HCT116 (cell line): ENCODE results near the gene TFF3. TPM values are rescaled to one million over a fixed set of nuclear protein-coding genes. Genes with fewer than 3 reads are reported as not detected.

Experiments
- ATAC-seq: fragments of 200-7000 bp; cut with Tn5 transposase; 2 replicates; pipeline ENCODE4 v1.9.1; 2020; ENCODE audit warnings: mild to moderate bottlenecking, moderate library complexity
- BruUV-seq: library from RNA; stranded (reverse); fragments of 400-500 nt; replicated peaks from 2 replicates; lab custom pipeline; 2021; lab: Mats Ljungman, UMichigan
- CTCF ChIA-PET: fragments of 300-600 bp; sonication (Branson Sonifier 250); formaldehyde crosslinking; loops from one replicate; lab custom pipeline; 2021; ENCODE audit warnings: antibody characterized with exemption; lab: Charles Lee
- POLR2A ChIA-PET: fragments of 300-600, 350-600 bp; sonication (Branson Sonifier 250); formaldehyde crosslinking; loops from one replicate; lab custom pipeline; 2021; ENCODE audit warnings: antibody characterized with exemption; lab: Charles Lee
- RAD21 ChIA-PET, 2 experiments: fragments of 300-600 bp; sonication (Branson Sonifier 250); formaldehyde crosslinking; loops; one replicate each; lab custom pipeline; 2023; ENCODE audit warnings: low total read pairs in 2 of 2; ENCODE audit not compliant: uncharacterized antibody in 2 of 2, unreplicated experiment in 2 of 2, low non-redundant PET in 1 of 2; lab: Charles Lee
- DNase-seq: peaks from one replicate; pipeline ENCODE4 v3.0.0-alpha.2; 2010; ENCODE audit warnings: low read depth, low spot score
- H2AFZ ChIP-seq: fragments of 200-600 bp; shearing (Covaris generic), sonication (generic); 2 replicates; pipeline ENCODE4 v1.6.1; 2017; ENCODE audit warnings: low read depth, mixed run types, mixed read lengths, antibody characterized with exemption, low read length; ENCODE audit not compliant: poor library complexity, severe bottlenecking
- H3K27ac ChIP-seq: 2 replicates; pipeline ENCODE4 v1.5.1; 2012; ENCODE audit warnings: low read depth, low read length
- H3K27me3 ChIP-seq: fragments of 200-600 bp; sonication (generic); 2 replicates; pipeline ENCODE4 v1.6.1; 2016; ENCODE audit warnings: mixed run types, low read length, mixed read lengths; ENCODE audit not compliant: insufficient read depth
- H3K36me3 ChIP-seq, 2 experiments: fragments of 200-500 bp in 1 of 2; fragments of 200-600 bp in 1 of 2; sonication (Bioruptor generic) in 1 of 2; sonication (generic) in 1 of 2; 2 replicates each; pipeline versions ENCODE4 v1.5.1 to v1.6.1; 2014 to 2016; ENCODE audit warnings: low read length in 2 of 2, inconsistent platforms in 1 of 2, mixed read lengths in 1 of 2, mixed run types in 1 of 2; ENCODE audit not compliant: insufficient read depth in 2 of 2, control insufficient read depth in 1 of 2
- H3K4me1 ChIP-seq, 2 experiments: fragments of 200-600 bp in 1 of 2; sonication (generic) in 1 of 2; 2 replicates each; pipeline versions ENCODE4 v1.5.1 to v1.6.1; 2012 to 2017; ENCODE audit warnings: low read length in 2 of 2, inconsistent platforms in 1 of 2, mild to moderate bottlenecking in 1 of 2, mixed read lengths in 1 of 2, mixed run types in 1 of 2, moderate library complexity in 1 of 2; ENCODE audit not compliant: insufficient read depth in 2 of 2, control insufficient read depth in 1 of 2
- H3K4me2 ChIP-seq: fragments of 200-600 bp; sonication (generic); 2 replicates; pipeline ENCODE4 v1.6.1; 2017; ENCODE audit warnings: mixed run types, low read length, mixed read lengths
- H3K4me3 ChIP-seq, 2 experiments: fragments of 200-600 bp in 1 of 2; sonication (generic) in 1 of 2; replicated peaks in 1 of 2; 2 replicates each; pipeline ENCODE4 v1.5.1; 2011 to 2016; ENCODE audit warnings: low read length in 2 of 2, control low read depth in 1 of 2, low read depth in 1 of 2, mild to moderate bottlenecking in 1 of 2, mixed read lengths in 1 of 2, mixed run types in 1 of 2
- H3K79me2 ChIP-seq: fragments of 200-600 bp; sonication (generic); 2 replicates; pipeline ENCODE4 v1.6.1; 2017; ENCODE audit warnings: mild to moderate bottlenecking, mixed run types, low read length, moderate library complexity, mixed read lengths; ENCODE audit not compliant: insufficient read depth
- H3K9ac ChIP-seq: fragments of 200-600 bp; sonication (generic); 2 replicates; pipeline ENCODE4 v1.6.1; 2016; ENCODE audit warnings: low read length, mixed read lengths
- H3K9me2 ChIP-seq: fragments of 200-600 bp; sonication (generic), shearing (Covaris generic); 2 replicates; pipeline ENCODE4 v1.6.1; 2017; ENCODE audit warnings: mixed run types, mild to moderate bottlenecking, moderate library complexity; ENCODE audit not compliant: insufficient read depth
- H3K9me3 ChIP-seq, 2 experiments: fragments of 200-500 bp in 1 of 2; fragments of 200-600 bp in 1 of 2; sonication (Bioruptor generic) in 1 of 2; sonication (generic) in 1 of 2; 2 replicates each; pipeline ENCODE4 v1.6.1; 2014 to 2017; ENCODE audit warnings: low read length in 2 of 2, mixed read lengths in 2 of 2, inconsistent platforms in 1 of 2, low read depth in 1 of 2, mild to moderate bottlenecking in 1 of 2, mixed run types in 1 of 2, moderate library complexity in 1 of 2; ENCODE audit not compliant: control insufficient read depth in 1 of 2, insufficient read depth in 1 of 2
- H4K20me1 ChIP-seq: fragments of 200-600 bp; sonication (generic), shearing (Covaris generic); 2 replicates; pipeline ENCODE4 v1.6.1; 2017; ENCODE audit warnings: mixed run types, mild to moderate bottlenecking, moderate library complexity; ENCODE audit not compliant: insufficient read depth
- ATF3 ChIP-seq: IDR thresholded peaks from 2 replicates; pipeline ENCODE4 v1.6.1; 2012
- CEBPB ChIP-seq: IDR thresholded peaks from 2 replicates; pipeline ENCODE4 v1.6.1; 2012; ENCODE audit warnings: low read depth
- FOSL1 ChIP-seq: IDR thresholded peaks from 2 replicates; pipeline ENCODE4 v1.6.1; 2012; ENCODE audit warnings: low read depth
- MAX ChIP-seq: IDR thresholded peaks from 2 replicates; pipeline ENCODE4 v1.6.1; 2012
- POLR2A ChIP-seq: IDR thresholded peaks from 2 replicates; pipeline ENCODE4 v1.7.0; 2011; ENCODE audit warnings: borderline replicate concordance; ENCODE audit not compliant: insufficient read depth, insufficient read length; ENCODE audit errors: extremely low read depth
- TCF7L2 ChIP-seq: IDR thresholded peaks from 2 replicates; pipeline ENCODE4 v1.7.0; 2011; ENCODE audit warnings: borderline replicate concordance, inconsistent platforms; ENCODE audit not compliant: insufficient read depth, insufficient read length; ENCODE audit errors: extremely low read depth
- YY1 ChIP-seq: IDR thresholded peaks from 2 replicates; pipeline ENCODE4 v1.6.1; 2011; ENCODE audit warnings: low read length, low read depth, moderate library complexity, mild to moderate bottlenecking; ENCODE audit not compliant: insufficient replicate concordance; ENCODE audit errors: extremely low read depth
- ZBTB33 ChIP-seq: IDR thresholded peaks from 2 replicates; pipeline ENCODE4 v1.6.1; 2011; ENCODE audit warnings: mild to moderate bottlenecking, low read length, moderate library complexity; ENCODE audit not compliant: insufficient replicate concordance; ENCODE audit errors: extremely low read depth
- ZFX ChIP-seq: fragments of 450-650 bp; IDR thresholded peaks from 2 replicates; pipeline ENCODE4 v1.6.1; 2017
- ZNF274 ChIP-seq: fragments of 200-500 bp; sonication (Bioruptor generic); IDR thresholded peaks from 2 replicates; pipeline ENCODE4 v1.6.1; 2014; ENCODE audit warnings: mild to moderate bottlenecking, low read depth, low read length, inconsistent platforms
- intact Hi-C: fragments of 100-400 bp; cut with micrococcal nuclease; formaldehyde crosslinking; loops from 2 replicates; pipeline ENCODE4 v1.10.0; 2022
- total RNA-seq: library from RNA; stranded (reverse); gene quantifications from one replicate; pipeline ENCODE4 v1.2.1, GENCODE V29; 2021; ENCODE audit not compliant: unreplicated experiment

TFF3 gene
- total RNA-seq, 1 experiment from 2014 or later: 0.22 TPM

- no peak for TF ChIP-seq ATF3
- no peak for TF ChIP-seq ZFX
- TF ChIP-seq POLR2A: no peak
- TF ChIP-seq CEBPB: no peak
- TF ChIP-seq TCF7L2: no peak
- TF ChIP-seq YY1: no peak
- no peak for TF ChIP-seq ZBTB33
- TF ChIP-seq ZNF274: no peak
- TF ChIP-seq MAX: no peak
- no peak for TF ChIP-seq FOSL1
Observed at GRCh38 chr21:42320791-42321190, 5.6 kb upstream of the TFF3 start.

More at GRCh38 chr21:42320791-42321190, 5.6 kb upstream of the TFF3 start:
- Histone ChIP-seq H3K27me3 (peaks cover 9% of the 10 kb centered on the region; the same call in 1 of the 2 replicates), H2AFZ (no peak overlapping the region), H3K4me3 (no peak overlapping the region), H3K4me2 (no peak overlapping the region), H3K9ac (no peak overlapping the region), H3K36me3 (no peaks in the 10 kb centered on the region), H3K9me3 (no peaks in the 10 kb centered on the region), H3K79me2 (no peaks in the 10 kb centered on the region), H4K20me1 (no peaks in the 10 kb centered on the region), H3K4me1 (no peaks in the 10 kb centered on the region), H3K27ac (no peak overlapping the region), H3K9me2 (no peaks in the 10 kb centered on the region)
- CTCF ChIA-PET: no interaction called here
- POLR2A ChIA-PET: no interaction called here
- ATAC-seq: no peak
- RAD21 ChIA-PET: no interaction called here
- no TSS peak for BruUV-seq
- no peak for DNase-seq
- intact Hi-C loops: no loop called here
